HG03575 (cell line): ENCODE measurements around the gene UTP3.
A peak's percentile ranks its signal among the peaks of the same experiment; 100 is the strongest.
"Not testable (repeated sequence)": the region's sequence is repeated elsewhere in the genome, so short reads cannot be mapped to it uniquely, and the experiment has no call there.

Experiments
- ATAC-seq: cut with Tn5 transposase; IDR thresholded peaks from one replicate; pipeline ENCODE4 v1.9.1; 2021; ENCODE audit not compliant: unreplicated experiment, insufficient number of reproducible peaks, low FRiP score; ENCODE audit errors: extremely low read depth

UTP3 gene

DNA sequence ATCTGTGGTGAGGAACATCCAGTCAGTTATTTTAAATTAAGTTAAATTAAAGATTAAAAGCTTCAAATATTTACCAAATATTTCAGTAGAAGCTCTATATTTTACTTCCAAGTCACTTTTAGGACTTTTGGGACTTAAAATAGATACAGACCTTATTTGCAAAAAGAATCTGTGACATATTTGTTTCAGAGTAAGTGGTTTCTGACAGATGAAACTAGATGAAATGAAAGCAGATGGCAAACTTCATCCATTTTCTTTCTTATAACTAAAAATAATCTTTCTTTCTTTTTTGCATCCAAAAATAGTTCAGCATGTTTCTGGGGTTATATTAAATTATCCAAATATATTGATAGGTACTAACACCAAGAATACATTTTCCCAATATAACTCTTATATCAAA lies 6.6 kb upstream of the UTP3 start:
- no peak for ATAC-seq

DNA sequence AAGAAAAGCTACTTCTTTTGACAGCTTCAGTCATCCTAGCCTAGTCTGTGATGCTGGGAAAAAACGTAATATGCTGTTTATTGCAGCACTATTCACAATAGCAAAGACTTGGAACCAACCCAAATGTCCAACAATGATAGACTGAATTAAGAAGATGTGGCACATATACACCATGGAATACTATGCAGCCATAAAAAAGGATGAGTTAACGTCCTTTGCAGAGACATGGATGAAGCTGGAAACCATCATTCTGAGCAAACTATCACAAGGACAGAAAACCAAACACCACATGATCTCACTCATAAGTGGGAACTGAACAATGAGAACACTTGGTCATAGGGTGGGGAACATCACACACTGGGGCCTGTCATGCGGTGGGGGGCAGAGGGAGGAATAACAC lies 6.2 kb upstream of the UTP3 start:
- ATAC-seq, result not testable (repeated sequence)

DNA sequence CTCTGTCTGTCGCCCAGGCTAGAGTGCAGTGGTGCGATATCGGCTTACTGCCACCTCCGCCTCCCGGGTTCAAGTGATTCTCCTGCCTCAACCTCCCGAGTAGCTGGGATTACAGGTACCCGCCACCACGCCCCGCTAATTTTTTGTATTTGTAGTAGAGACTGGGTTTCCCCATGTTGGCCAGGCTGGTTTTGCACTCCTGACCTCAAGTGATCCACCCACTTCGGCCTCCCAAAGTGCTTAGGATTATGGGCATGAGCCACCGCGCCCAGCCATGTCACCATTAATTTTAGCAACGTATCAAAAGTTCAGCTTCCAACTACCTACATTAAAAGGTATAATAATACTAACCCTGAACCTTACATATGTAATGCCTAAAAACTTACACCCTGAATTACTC lies 940 bp upstream of the UTP3 start:
- ATAC-seq, result no peak

DNA sequence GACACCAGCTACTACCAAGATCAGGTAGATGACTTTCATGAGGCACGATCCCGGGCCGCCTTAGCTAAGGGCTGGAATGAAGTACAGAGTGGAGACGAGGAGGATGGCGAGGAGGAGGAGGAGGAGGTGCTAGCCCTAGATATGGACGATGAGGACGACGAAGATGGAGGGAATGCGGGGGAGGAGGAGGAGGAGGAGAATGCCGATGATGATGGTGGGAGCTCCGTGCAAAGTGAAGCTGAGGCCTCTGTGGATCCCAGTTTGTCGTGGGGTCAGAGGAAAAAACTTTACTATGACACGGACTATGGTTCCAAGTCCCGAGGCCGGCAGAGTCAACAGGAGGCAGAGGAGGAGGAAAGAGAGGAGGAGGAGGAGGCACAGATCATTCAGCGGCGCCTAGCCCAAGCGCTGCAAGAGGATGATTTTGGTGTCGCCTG lies 481 bp downstream of the UTP3 start:
- ATAC-seq, result no peak

DNA sequence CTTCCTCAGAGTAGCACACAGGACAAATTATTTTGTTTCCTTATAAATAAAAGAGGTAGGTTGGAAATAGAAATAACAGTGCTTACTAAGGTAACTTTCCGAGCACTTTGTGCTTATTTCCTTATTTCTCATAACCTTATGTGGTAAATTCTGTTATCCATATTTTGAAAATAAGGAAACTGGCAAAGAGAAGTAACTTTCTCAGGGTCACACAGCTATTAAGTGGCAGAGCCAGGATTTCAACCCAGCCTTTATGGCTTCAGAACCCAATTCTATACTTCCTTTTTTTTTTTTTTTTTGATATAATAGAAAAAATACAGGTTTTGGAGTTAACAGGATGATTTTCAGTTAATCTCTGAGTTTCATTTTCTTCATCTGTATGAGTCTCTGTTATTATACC lies 3.3 kb downstream of the UTP3 start:
- no peak for ATAC-seq

DNA sequence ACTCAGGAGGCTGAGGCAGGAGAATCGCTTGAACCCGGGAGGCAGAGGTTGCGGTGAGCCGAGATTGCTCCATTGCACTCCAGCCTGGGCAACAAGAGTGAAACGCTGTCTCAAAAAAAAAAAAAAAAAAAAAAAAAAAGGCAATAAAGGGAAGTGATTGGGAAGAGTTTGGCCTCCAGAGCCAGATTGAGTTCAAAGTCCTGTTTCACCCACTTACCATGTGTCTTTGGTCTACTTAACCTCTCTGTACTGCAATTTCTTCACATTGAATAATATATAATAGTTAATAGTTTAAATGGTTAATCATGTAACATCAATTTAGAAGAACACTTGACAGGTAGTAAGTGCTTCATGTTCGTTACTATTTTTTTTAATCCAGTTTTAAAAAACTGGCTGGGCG lies 6.3 kb downstream of the UTP3 start:
- ATAC-seq, result not testable (repeated sequence)

DNA sequence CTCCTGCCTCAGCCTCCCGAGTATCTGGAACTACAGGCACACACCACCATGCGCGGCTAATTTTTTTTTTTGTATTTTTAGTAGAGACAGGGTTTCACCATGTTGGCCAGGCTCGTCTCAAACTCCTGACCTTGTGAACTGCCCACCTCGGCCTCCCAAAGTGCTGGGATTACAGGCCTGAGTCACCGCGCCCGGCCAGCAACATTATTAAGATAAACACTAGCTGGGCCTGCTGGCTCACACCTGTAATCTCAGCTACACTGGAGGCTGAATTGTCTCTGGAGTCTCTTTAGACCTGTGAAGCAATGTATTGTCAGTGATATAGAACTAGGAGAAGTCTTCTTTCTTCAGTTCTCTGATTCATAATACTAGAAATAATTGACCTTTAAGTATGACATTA lies 10.1 kb downstream of the UTP3 start:
- not testable (repeated sequence) for ATAC-seq

DNA sequence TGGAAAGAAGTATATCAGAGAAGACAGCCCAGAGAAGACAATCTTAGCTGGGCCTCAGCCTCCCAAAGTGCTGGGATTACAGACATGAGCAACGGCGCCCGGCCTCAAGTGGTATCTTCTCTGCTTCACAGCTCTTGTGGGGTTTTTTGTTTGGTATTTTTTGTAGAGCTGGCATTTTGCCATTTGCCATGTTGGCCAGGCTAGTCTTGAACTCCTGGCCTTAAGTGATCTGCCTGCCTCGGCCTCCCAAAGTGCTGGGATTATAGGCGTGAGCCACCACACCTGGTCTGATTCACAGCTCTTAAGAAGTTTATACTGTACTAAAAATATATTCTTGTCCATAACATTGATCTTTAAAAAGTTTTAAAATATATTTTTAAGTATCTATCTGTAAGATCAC lies 12.4 kb downstream of the UTP3 start:
- no peak for ATAC-seq

DNA sequence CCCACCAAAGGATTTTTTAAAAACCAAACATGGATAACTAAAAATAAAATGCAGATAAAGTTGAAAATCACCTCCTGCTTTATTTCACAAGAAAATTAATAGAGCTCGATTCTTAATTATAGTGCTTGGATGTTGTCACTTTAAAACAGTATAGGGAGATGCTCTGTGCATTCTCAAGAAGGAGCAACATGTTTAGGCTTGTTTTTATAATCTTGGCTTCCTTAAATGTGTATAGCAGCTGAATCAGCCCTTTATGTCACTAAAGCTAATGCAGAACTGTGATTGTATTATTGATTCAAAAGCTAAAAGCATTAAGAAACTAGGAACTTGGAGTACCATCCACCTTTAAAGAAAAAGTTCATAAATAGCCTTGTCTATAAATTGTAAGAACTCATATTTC lies 12.9 kb downstream of the UTP3 start:
- ATAC-seq, result no peak

DNA sequence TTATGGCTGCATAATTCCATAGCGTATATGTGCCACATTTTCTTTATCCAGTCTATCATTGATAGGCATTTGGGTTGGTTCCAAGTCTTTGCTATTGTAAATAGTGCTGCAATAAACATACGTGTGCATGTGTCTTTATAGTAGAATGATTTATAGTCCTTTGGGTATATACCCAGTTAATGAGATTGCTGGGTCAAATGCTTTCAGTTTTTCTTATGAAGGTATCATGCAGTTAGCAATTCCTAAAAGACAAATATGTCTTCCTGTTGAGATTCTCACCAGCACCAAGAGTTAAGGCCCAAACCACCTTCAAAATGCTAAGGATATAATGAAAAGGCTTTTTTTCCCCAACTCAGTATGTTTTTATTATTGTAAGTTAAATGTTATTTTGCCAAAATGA lies 14.3 kb downstream of the UTP3 start:
- not testable (repeated sequence) for ATAC-seq

DNA sequence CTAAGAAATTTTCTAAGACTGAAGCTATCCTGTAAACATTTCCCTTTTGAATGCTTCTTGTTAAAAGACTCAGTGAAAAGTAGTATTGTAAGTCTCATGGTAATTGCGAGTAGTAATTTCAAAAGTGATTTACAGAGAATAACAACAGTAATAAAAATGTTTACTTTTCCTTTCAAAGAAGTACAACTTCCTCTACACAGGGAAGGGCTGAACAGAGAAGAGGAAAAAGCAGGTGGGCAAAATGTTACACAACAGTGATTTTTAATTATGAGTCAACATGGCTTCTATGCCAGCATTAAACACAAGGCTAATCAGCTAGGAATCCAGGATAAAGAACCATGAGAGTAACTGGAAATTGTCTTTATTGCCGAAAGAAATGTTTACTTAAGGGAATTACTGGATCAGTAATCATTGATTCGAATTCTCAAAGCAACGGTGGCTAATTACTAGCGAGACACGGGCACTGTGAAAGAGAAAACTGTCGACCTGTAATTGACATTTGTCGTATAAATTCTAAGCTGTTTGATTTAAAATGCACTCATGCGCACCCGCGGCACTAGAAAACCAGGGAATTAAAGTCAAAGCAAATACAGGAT lies 15.4 kb downstream of the UTP3 start:
- no peak for ATAC-seq

DNA sequence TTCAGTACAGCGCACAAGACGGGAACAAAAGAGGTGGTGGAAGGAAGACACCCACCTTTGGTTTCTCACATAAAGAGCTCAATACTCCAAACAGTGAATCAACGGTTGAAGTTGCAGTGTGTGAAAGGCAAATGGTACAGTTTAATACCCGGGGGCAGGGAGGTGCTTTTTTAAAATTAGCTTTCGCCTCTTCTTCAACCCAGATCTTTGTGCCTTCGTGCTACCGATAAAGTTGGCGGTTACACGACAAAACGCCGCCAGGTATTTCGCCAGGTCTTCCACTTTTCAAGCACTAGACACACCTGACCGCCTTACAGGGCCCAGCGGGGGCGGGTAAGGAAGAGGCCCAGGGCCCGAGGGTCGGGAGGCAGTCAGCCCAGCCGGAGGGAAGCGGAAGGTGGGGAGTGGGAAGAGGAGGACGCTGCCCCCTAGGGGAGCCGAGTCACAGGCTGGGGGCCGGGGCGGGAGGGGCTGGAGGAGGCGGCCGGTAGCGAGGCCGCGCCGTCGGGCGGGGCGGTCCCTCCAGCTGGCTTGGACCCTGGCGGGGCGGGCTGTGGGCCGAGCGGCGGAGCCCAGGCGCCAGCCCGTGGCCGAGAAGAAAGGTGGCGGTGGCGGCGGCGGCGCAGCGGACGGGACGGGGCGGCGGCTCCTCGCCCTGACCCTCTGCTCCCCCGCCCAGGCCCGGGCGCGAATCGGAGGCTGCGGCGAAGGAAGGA lies 16.0 kb downstream of the UTP3 start:
- ATAC-seq, result peak; percentile 15

DNA sequence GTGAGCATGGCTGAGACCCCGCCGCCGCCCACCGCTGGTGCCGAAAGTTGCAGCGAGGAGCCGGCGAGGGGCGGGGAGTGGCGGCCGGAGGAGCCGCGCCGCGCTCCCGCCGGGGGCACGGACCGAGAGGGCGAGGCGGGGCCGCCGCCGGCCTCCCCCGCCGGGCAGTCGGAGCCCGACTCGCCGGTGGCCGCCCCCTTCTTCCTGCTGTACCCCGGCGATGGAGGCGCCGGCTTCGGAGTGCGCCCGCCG lies 16.5 kb downstream of the UTP3 start:
- peak; percentile 14 for ATAC-seq

DNA sequence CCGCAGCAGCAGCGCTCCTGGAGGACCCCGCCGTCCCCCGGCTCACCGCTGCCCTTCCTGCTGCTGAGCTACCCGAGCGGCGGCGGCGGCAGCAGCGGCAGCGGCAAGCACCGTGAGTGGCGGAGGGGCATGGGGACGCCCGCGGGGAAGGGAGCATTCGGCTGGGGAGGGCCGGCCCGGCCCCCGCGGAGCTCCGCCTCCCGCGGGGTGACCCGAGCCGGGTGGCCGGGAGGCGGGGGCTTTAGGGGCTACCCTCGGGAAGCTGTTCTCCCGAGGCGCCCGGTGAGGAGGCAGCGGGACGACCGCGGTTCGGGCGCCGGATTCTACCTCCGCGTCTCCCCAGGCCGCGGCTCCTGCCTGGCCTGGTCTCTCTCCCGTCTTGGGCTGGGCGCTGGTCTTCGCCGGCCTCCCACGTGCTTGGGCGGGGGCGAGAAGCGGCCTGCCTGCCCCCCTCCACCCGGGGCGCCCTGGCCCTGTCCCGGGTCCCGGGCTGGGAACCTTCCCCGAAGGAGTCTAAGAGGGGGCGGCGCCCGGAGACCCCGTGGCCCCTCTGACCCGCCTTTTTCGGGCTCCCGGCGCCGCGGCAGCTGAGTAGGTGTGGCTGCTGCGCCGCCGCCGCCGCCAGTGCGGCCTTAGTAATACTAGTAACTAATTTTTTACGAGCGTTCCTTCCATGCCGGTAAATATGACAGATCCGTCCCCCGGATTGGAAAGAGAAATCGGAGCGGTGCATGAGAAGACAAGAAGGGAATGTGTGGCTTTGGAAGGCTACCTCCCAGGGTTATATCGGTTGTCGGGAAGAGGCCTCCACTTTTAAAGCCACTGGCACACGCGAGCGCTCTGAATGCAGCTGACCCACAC lies 17.1 kb downstream of the UTP3 start:
- ATAC-seq, result peak; percentile 29

DNA sequence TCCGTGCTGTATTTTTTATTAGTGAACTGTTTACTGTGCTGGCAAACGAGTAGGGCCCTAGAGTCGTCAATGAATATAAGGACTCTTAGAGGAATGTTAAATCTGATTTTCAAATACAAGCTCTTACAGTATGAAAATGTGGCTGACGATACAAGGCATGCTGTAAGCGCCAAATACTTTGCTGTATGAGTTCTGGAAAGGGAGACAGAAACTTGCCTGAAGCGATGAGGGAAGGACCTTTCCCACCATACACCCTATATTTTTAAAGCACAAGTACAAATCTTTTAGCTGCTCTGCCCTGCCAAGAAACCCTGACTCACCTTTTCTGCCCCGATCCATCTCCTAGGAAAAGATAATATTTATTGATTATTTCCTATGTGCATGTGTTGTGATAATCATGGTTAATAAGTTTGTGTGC lies 17.7 kb downstream of the UTP3 start:
- no peak for ATAC-seq

DNA sequence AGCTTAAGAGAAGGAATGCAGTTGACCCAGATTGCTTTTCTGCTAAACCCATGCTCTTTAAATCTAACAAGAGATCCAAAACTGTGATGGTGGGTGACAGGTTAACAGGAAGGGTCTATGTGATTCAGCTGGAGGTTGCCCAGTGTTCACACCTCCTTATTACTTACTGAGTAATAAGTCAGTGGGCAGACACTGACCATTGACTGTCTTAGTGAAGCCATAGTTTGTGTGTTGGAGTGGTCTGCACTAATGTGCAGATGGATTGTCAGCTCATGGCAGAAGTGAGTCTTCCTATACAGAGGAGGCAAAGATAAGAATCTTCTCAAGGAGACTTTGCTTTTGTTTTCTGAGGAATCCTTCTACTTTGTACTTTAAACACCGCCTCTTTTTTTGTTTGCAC lies 18.2 kb downstream of the UTP3 start:
- ATAC-seq, result no peak

DNA sequence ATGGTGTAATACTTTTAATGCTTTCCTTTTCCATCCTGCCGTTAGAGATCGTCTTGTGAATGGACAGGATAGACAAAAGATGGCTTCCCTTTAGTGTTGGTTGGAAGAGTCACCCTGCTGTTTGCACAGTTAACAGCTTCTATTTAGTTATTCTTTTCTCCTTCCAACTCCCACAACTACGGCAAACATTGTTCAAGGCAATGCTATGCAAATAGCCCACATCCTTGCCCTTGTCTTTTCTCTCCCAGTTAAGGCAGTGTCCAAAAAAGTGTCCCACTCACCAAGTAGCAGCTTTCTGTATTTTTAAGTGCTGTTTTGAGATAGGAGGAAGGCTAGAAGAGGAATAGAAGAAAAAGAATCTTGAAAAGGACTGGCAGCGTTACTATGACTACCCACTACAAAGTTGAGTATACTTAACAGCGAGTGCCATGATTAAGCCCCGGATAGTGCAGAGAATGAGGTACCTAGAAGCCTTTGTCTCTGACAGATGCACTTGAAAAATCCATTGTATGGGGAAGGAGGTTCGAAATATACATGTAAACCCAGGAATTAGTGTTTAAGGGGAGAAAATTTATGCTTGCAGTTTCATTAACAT lies 21.4 kb downstream of the UTP3 start:
- ATAC-seq, result no peak

DNA sequence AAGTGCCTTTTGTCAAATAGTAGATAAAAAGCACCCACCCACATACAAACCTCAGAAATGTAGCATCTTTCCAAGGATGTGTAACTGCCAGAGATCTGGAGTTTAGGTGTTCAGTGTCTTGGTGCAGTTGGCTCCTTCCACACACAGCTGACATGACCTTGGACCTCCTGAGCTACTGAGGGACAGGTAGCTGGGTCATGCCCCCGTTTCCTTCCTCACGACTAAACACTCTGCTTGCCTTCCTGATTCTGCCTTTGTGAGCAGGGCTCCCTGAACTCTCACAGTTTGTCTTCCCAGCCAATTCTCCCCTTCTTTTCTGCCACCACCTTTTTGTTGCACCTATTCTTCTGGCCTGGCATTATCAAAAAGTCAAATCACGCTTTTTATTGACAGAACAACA lies 23.3 kb downstream of the UTP3 start:
- no peak for ATAC-seq

DNA sequence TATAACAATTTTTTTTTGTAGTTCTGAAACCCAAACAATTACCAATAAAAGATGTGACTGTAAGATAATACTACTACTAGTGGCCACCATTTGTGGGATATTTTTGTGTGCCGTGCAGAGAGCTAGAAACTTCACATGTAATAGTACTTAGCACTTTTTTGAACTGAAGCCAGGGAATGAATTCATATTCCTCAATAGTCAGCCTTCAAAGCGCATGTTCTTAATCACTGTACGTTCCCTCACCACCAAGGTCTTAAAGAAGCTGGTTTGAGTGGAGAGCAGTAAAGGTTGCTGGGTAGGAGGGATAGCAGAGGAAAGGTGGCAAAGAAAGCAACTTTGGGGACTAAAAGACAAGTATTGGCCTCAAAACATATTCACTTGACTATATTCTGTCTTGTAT lies 23.8 kb downstream of the UTP3 start:
- ATAC-seq, result no peak
